Memory B cell (primary cell): ENCODE data around the gene MRGPRF.
A peak's percentile ranks its signal among the peaks of the same experiment; 100 is the strongest.

Source experiments
- ATAC-seq: fragments of 150-1000 bp; cut with Tn5 transposase; 2 replicates; pipeline ENCODE4 v1.10.0; 2021; ENCODE audit warnings: low read depth, mild to moderate bottlenecking, moderate library complexity
- DNase-seq, 2 donors: peaks; one replicate each; pipeline ENCODE4 v3.0.0; 2022; ENCODE audit warnings: low spot score in 2 of 2
- H3K27ac Mint-ChIP-seq: one replicate; pipeline ENCODE4 v1.8.0; 2022; ENCODE audit warnings: mild to moderate bottlenecking, moderate library complexity, mixed read lengths
- H3K27me3 Mint-ChIP-seq: one replicate; pipeline ENCODE4 v1.8.0; 2022; ENCODE audit warnings: mixed read lengths
- H3K36me3 Mint-ChIP-seq: one replicate; pipeline ENCODE4 v1.8.0; 2022; ENCODE audit warnings: mild to moderate bottlenecking, mixed read lengths
- H3K4me1 Mint-ChIP-seq: one replicate; pipeline ENCODE4 v1.8.0; 2022; ENCODE audit warnings: mixed read lengths
- H3K4me3 Mint-ChIP-seq: one replicate; pipeline ENCODE4 v1.8.0; 2022; ENCODE audit warnings: mild to moderate bottlenecking, moderate library complexity, mixed read lengths
- H3K9me3 Mint-ChIP-seq: one replicate; pipeline ENCODE4 v1.8.0; 2022; ENCODE audit warnings: mixed read lengths

MRGPRF gene

DNA sequence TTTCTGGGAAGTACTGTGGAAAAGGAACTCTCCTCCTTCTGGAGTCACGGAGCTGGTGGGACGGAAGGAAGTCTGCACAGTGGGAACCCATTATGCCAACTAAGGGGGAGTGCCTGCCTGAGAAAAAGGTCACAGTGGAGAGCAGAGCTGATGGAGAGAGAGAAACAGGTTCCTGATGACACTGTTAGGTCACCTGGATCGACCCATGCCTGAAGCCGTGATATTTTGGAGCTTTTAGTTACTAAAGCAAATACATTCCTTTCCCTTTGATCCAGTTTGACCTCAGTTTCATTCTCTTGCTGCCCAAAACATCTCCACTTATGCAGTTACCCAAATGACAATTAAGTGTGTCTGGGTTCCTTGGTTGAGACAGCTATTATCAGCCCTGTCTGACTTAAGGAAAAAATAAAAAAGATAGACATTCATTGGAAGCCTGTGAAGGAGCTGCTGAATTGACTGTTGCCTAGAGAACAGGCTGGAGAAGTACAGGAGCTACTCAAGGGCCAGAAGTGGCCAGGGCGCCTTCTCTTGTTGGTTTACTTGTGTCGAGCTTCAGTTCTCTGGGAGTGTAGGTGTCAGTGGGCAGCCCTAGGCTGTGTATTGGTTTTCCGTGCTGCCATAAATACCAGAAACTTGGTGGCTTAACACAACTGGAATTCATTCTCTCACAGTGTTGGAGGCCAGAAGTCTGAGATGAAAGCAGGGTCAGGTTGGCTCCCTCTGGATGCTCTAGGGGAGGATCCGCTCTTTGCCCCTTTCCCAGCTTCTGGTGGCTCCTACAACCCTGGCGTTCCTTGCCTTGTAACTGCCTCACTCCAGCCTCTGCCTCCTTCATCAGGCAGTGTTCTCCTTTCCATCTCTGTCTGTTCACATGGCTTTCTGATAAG lies 45.9 kb downstream of the MRGPRF start:
- H3K36me3 Mint-ChIP-seq: no peaks in the 10 kb centered on the region
- no peak for ATAC-seq
- DNase-seq: no peak

GRCh38 chr11:68965901-68966853 lies 46.9 kb downstream of the MRGPRF start:
- Mint-ChIP-seq H3K27ac (no peak overlapping the region), H3K4me1 (no peaks in the 10 kb centered on the region), H3K36me3 (no peaks in the 10 kb centered on the region), H3K27me3 (peaks cover 6% of the 10 kb centered on the region), H3K9me3 (no peaks in the 10 kb centered on the region), H3K4me3 (no peak overlapping the region)
- no peak for ATAC-seq
- DNase-seq: no peak

More for the DNA sequence above, 45.9 kb downstream of the MRGPRF start:
- no peaks in the 10 kb centered on the region for H3K9me3 Mint-ChIP-seq
- peaks cover 4% of the 10 kb centered on the region for H3K27me3 Mint-ChIP-seq
- H3K27ac Mint-ChIP-seq: no peak overlapping the region
- no peak overlapping the region for H3K4me3 Mint-ChIP-seq
- H3K4me1 Mint-ChIP-seq: no peaks in the 10 kb centered on the region

DNA sequence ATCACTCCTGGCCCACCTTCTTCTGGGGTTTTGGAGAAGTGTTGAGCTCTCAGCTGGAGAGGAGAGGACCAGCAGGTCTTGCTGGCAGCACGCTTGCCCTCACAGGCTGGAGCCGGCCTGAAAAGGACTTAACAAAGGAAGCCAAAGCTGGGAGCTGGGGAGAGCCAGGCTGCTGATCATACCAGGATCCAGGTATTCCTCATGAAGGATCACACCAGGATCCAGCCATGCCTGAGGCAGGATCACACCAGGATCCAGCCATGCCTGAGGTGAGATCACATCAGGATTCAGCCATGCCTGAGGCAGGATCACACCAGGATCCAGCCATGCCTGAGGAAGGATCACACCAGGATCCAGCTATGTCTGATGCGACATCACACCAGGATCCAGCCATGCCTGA lies 49.3 kb downstream of the MRGPRF start:
- Mint-ChIP-seq H3K4me3 (no peak overlapping the region), H3K36me3 (no peaks in the 10 kb centered on the region), H3K9me3 (no peaks in the 10 kb centered on the region), H3K4me1 (no peaks in the 10 kb centered on the region), H3K27ac (no peak overlapping the region), H3K27me3 (peaks cover 10% of the 10 kb centered on the region)
- no peak for ATAC-seq
- DNase-seq: no peak

DNA sequence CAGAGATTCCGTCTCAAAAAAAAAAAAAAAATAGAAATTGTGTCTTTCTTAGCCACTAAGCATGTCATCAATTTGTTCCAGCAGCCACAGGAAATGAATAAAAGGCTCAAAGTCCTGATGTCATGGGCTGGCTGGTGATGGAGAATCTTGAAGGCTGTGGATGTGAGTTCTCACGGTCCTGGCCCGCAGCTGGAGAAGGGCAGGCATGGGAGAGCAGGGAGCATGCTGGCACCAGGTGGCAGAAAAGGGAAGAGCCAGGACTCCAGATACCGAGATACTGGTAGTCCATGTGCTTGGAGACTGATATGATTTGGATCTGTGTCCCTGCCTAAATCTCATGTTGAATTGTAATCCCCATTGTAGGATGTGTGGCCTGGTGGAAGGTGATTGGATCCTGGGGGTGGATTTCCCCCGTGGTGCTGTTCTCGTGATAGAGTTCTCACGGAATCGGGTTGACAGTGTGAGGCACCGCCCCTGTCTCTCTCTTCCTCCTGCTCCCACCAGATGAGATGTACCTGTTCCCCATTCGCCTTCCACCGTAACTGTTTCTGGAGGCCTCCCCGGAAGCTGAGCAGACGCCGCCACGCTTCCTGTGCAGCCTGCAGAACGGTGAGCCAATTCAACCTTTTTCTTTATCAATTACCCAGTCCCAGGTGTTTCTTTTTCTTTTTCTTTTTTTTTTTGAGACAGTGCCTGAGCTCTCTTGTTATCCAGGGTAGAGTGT lies 50.4 kb downstream of the MRGPRF start:
- no peak overlapping the region for H3K4me3 Mint-ChIP-seq
- H3K36me3 Mint-ChIP-seq: no peaks in the 10 kb centered on the region
- H3K27ac Mint-ChIP-seq: no peak overlapping the region
- no peaks in the 10 kb centered on the region for H3K4me1 Mint-ChIP-seq
- DNase-seq (no peak), ATAC-seq (peak; percentile 79)
- H3K27me3 Mint-ChIP-seq: peaks cover 7% of the 10 kb centered on the region
- peaks cover 1% of the 10 kb centered on the region for H3K9me3 Mint-ChIP-seq

GRCh38 chr11:68961245-68961644 lies 51.8 kb downstream of the MRGPRF start:
- H3K4me3 Mint-ChIP-seq: no peak overlapping the region
- H3K9me3 Mint-ChIP-seq: peaks cover 1% of the 10 kb centered on the region
- peaks cover 12% of the 10 kb centered on the region for H3K27me3 Mint-ChIP-seq
- H3K36me3 Mint-ChIP-seq: no peaks in the 10 kb centered on the region
- DNase-seq (no peak), ATAC-seq (no peak)
- H3K27ac Mint-ChIP-seq: no peak overlapping the region
- no peaks in the 10 kb centered on the region for H3K4me1 Mint-ChIP-seq

- Mint-ChIP-seq H3K4me1 (peaks cover 2% of the 10 kb centered on the region), H3K27me3 (peaks cover 12% of the 10 kb centered on the region), H3K4me3 (no peak overlapping the region), H3K36me3 (no peaks in the 10 kb centered on the region), H3K9me3 (peaks cover 1% of the 10 kb centered on the region), H3K27ac (no peak overlapping the region)
- ATAC-seq (no peak), DNase-seq (no peak)
These were observed 52.6 kb downstream of the MRGPRF start for GRCh38 chr11:68960294-68961071.

- Mint-ChIP-seq H3K27me3 (peaks cover 12% of the 10 kb centered on the region), H3K4me1 (peaks cover 5% of the 10 kb centered on the region), H3K27ac (no peak overlapping the region), H3K36me3 (no peaks in the 10 kb centered on the region), H3K4me3 (no peak overlapping the region), H3K9me3 (peaks cover 1% of the 10 kb centered on the region)
- ATAC-seq: no peak
- DNase-seq: no peak
These were observed 53.4 kb downstream of the MRGPRF start for GRCh38 chr11:68959465-68960293.

GRCh38 chr11:68958211-68958610 lies 54.8 kb downstream of the MRGPRF start:
- H3K4me3 Mint-ChIP-seq: no peak overlapping the region
- H3K36me3 Mint-ChIP-seq: no peaks in the 10 kb centered on the region
- peaks cover 15% of the 10 kb centered on the region for H3K27me3 Mint-ChIP-seq
- peaks cover 5% of the 10 kb centered on the region for H3K4me1 Mint-ChIP-seq
- ATAC-seq: no peak
- DNase-seq: no peak
- peaks cover 1% of the 10 kb centered on the region for H3K9me3 Mint-ChIP-seq
- H3K27ac Mint-ChIP-seq: no peak overlapping the region

DNA sequence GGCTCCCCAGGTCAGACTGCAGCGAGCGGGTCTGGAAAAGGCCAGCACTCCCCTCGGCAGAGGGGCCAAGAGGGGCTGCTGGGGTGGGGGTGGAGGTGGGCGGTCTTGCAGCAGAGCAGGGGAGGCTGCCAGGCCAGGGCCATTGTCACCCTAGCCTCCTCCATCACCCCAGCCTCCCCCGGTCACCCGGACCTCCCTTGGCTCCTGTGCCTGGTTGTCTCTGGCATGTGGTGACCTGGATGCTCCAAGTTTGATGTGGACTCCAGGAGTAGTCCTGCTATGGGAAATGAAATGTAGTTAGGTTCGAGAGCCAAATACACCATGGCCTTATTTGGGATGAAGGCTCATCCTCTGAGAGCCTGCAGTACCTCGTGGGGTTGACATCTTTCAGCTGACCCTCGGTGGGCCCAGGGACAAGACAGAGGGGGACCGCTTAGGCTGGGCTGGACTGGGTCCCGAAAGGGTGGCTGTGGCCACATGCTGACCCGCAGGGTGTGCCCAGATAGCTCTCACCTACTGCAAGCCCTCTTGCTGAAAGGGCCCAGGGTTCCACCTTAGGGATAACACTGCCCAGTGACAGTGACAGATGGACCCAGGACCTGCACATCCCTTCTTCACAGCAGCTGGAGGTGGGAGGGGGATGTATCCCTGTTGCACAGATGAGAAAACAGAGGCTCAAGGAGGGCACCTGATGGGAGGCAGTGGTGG lies 56.3 kb downstream of the MRGPRF start:
- no peak overlapping the region for H3K4me3 Mint-ChIP-seq
- peaks cover 14% of the 10 kb centered on the region for H3K27me3 Mint-ChIP-seq
- H3K4me1 Mint-ChIP-seq: peaks cover 5% of the 10 kb centered on the region
- DNase-seq (no peak), ATAC-seq (no peak)
- H3K36me3 Mint-ChIP-seq: no peaks in the 10 kb centered on the region
- H3K9me3 Mint-ChIP-seq: peaks cover 1% of the 10 kb centered on the region
- H3K27ac Mint-ChIP-seq: no peak overlapping the region

- Mint-ChIP-seq H3K4me3 (no peak overlapping the region), H3K9me3 (peaks cover 1% of the 10 kb centered on the region), H3K27me3 (peaks cover 14% of the 10 kb centered on the region), H3K36me3 (no peaks in the 10 kb centered on the region), H3K4me1 (peaks cover 5% of the 10 kb centered on the region), H3K27ac (no peak overlapping the region)
- ATAC-seq: peak; percentile 77
- peak; percentile 28 to 40 for DNase-seq
These were observed 56.9 kb downstream of the MRGPRF start for GRCh38 chr11:68956142-68956541.

- H3K27ac Mint-ChIP-seq: no peak overlapping the region
- no peaks in the 10 kb centered on the region for H3K36me3 Mint-ChIP-seq
- ATAC-seq: no peak
These were observed 57.5 kb downstream of the MRGPRF start for GRCh38 chr11:68955607-68955958.

More at GRCh38 chr11:68955607-68955958, 57.5 kb downstream of the MRGPRF start:
- Mint-ChIP-seq H3K4me3 (no peak overlapping the region), H3K4me1 (peaks cover 5% of the 10 kb centered on the region), H3K9me3 (peaks cover 1% of the 10 kb centered on the region), H3K27me3 (peaks cover 14% of the 10 kb centered on the region)
- DNase-seq: no peak
